Upper lobe of left lung (tissue), 6 donors: ENCODE measurements around the gene CD6. TPM values are rescaled to one million over a fixed set of nuclear protein-coding genes. Genes with fewer than 3 reads are reported as not detected.
A peak's percentile ranks its signal among the peaks of the same experiment; 100 is the strongest.

Experiments used
- ATAC-seq, 2 donors: fragments of 200-7000 bp; cut with Tn5 transposase; one replicate each; pipeline ENCODE4 v1.9.1; 2022; ENCODE audit warnings: mild to moderate bottlenecking in 2 of 2, moderate library complexity in 2 of 2; ENCODE audit not compliant: low FRiP score in 2 of 2
- DNase-seq, 2 donors: peaks; one replicate each; pipeline ENCODE4 v3.0.0-alpha.2; 2019 to 2020
- H3K27ac ChIP-seq, 4 donors: fragments of 200-600 bp; sonication (generic); one replicate each; pipeline ENCODE4 v1.5.1; 2016 to 2019
- H3K27me3 ChIP-seq, 4 donors: fragments of 200-600 bp; sonication (generic); one replicate each; pipeline ENCODE4 v1.5.1; 2017 to 2019
- H3K36me3 ChIP-seq, 4 donors: fragments of 200-600 bp; sonication (generic); one replicate each; pipeline ENCODE4 v1.5.1; 2016 to 2019
- H3K4me1 ChIP-seq, 4 donors: fragments of 200-600 bp; sonication (generic); one replicate each; pipeline ENCODE4 v1.5.1; 2018 to 2019
- H3K4me3 ChIP-seq, 4 donors: fragments of 200-600 bp; sonication (generic); one replicate each; pipeline ENCODE4 v1.5.1; 2017 to 2019; ENCODE audit warnings: mild to moderate bottlenecking in 2 of 4, moderate library complexity in 1 of 4
- H3K9me3 ChIP-seq, 4 donors: fragments of 200-600 bp; sonication (generic); one replicate each; pipeline ENCODE4 v1.5.1; 2018 to 2019
- CTCF ChIP-seq, 6 experiments: fragments of 450-650 bp in 4 of 6; fragments of 200-600 bp in 2 of 6; sonication (generic) in 2 of 6; IDR thresholded peaks; one replicate each; pipeline ENCODE4 v1.5.1; 2016 to 2019; ENCODE audit warnings: antibody characterized with exemption in 6 of 6
- EP300 ChIP-seq, 4 donors: sonication (generic); formaldehyde crosslinking; IDR thresholded peaks; one replicate each; pipeline ENCODE4 v1.5.1; 2017; ENCODE audit warnings: antibody characterized with exemption in 4 of 4, control low read depth in 2 of 4
- POLR2A ChIP-seq, 4 donors: fragments of 450-650 bp; IDR thresholded peaks; one replicate each; pipeline ENCODE4 v1.5.1; 2016 to 2017; ENCODE audit warnings: antibody characterized with exemption in 4 of 4, mild to moderate bottlenecking in 2 of 4
- POLR2AphosphoS5 ChIP-seq, 2 donors: sonication (generic); formaldehyde crosslinking; IDR thresholded peaks; one replicate each; pipeline ENCODE4 v1.5.1; 2017; ENCODE audit warnings: antibody characterized with exemption in 2 of 2
- WGBS, 2 donors: methylation state at CpG; one replicate each; pipeline ENCODE4 v1.1.5; 2017 to 2018; 5-methylcytosine and 5-hydroxymethylcytosine counted together
- total RNA-seq, 6 donors: library from RNA; depleted of rRNA in 4 of 6; stranded (reverse); fragments of >200 nt in 4 of 6; gene quantifications; one replicate each; pipeline versions ENCODE4 v1.1.0 to v1.2.1, GENCODE V29; 2016 to 2021
- donor health status: DM: no; HTN: no; CAD: no; lungs with moderate emphysema.
- donor health status: DM: no; HTN: yes; CAD: no; lungs with severe emphysema.

The CD6 gene
- total RNA-seq, 6 donors from 2014 or later: 3.8 to 27.2 (median 5.3) TPM

DNA sequence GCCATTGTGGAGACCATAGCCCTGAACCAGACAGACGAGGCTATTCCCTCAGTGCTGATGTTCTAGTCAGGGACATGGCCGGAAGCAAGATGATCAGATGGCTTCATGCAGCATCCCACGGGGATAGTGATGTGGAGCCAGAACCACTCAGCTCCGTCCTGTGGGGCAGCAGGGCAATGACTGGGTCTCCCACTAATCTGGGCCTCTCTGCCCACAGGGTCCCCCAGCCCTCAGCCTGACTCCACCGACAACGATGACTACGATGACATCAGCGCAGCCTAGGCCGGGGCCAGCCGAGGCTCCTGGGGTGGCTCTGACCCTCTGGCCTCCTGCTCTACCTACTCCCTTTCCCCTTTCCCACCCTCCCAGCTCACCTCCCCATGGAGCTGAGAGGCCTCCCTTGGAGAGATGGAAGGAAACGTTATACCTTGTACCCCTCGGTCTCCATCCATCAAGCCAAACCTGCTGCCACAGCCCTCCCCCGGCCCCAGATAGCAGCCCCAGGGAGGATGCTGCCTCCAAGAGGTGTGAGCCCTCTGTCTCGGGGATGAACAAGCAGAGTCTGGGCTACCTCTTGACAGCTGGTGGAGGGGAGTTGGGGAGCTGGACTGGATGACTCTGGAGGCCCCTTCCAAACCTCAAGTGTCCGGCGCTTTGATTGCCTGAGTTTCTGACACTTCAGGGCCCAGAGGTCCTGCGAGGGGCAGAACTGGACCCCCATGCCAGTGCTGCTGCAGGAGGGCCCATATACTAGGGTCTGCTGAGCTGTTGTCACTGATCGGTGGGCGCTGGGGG, 47.8 kb downstream of the CD6 start:
- no peak overlapping the region for H3K4me3 ChIP-seq
- no peak for ATAC-seq
- peaks cover 6 to 26% (median 14%) of the 10 kb centered on the region in 4 donors for H3K4me1 ChIP-seq
- TF ChIP-seq POLR2AphosphoS5 (IDR thresholded peaks at IDR 0.05) (no peak), POLR2A (IDR thresholded peaks at IDR 0.05) (no peak), CTCF (IDR thresholded peaks at IDR 0.05) (no peak), EP300 (IDR thresholded peaks at IDR 0.05) (no peak)
- 90 to 92% methylated on average over 12 to 19 of the region's 19 CpGs for WGBS, 2 donors
- no peaks in the 10 kb centered on the region for H3K36me3 ChIP-seq
- no peak for DNase-seq
- H3K27ac ChIP-seq: no peak overlapping the region
- H3K27me3 ChIP-seq: no peaks in the 10 kb centered on the region
- H3K9me3 ChIP-seq: no peaks in the 10 kb centered on the region

DNA sequence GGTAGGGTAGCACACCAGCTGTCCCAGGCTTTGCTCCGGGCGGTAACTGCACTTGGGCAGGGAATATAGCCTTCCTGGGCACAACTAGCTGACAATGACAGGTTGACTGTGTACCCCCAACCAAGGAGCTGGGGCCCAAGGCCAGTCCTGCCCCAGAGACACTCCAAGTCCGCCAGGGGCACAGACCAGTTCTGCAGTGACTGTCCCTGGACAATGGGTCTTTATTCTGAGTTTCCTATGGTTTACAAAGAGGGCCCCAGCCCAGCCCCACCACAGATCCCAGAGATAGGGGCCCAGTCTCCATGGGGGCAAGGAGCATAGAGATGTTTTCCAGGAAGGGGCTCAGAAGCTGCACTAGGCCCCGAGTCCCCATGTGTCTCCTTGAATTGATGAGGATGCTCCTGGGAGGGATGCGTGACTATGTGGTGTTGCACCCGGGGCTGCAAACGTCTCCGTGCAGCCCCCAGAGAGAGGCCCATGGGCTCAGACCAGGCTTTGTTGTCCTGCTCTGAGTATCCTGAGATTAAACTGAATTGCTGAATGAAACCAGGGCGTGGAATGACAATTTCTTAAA, 48.4 kb downstream of the CD6 start:
- TF ChIP-seq POLR2AphosphoS5 (IDR thresholded peaks at IDR 0.05) (no peak), EP300 (IDR thresholded peaks at IDR 0.05) (no peak), CTCF (IDR thresholded peaks at IDR 0.05) (no peak), POLR2A (IDR thresholded peaks at IDR 0.05) (no peak)
- ATAC-seq (no peak), DNase-seq (no peak)
- peaks cover 6 to 26% (median 14%) of the 10 kb centered on the region in 4 donors for H3K4me1 ChIP-seq
- no peaks in the 10 kb centered on the region for H3K36me3 ChIP-seq
- no peak overlapping the region for H3K4me3 ChIP-seq
- WGBS, 2 donors: 88 to 91% methylated on average over 1 to 9 of the region's 9 CpGs
- no peaks in the 10 kb centered on the region for H3K9me3 ChIP-seq
- H3K27ac ChIP-seq: no peak overlapping the region
- H3K27me3 ChIP-seq: no peaks in the 10 kb centered on the region

DNA sequence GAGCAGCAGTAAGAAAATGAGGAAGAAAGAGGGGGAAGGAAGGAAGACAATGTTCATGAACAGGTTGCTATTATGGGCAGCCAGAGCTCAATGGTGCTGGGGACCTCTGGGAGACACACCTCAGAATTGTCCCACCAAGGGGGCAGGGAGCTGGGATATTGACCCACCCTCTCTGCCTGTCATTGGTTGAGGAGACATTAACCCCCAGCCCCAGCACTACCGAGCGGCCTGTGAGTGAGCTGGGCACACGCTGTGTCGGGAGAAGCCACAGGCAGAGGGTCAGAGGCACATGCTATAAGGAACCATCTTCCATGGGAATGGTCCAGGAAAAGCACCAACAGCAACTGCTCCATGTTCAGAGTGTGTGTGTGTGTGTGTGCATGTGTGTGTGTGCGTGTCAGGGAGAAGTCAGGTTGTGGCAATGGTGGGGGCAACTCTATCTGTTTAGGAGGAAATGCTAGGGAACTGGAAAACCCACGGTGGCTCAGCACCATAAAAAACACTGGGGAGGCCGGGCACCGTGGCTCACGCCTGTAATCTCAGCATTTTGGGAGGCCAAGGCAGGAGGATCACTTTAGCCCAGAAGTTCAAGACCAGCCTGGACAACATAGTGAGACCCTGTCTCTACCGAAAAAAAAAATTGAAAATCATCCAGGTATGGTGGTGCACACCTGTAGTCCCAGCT, 49.2 kb downstream of the CD6 start:
- Histone ChIP-seq H3K36me3 (no peaks in the 10 kb centered on the region), H3K27ac (no peak overlapping the region), H3K4me1 (peaks cover 7 to 30% (median 14%) of the 10 kb centered on the region in 4 donors), H3K27me3 (no peaks in the 10 kb centered on the region), H3K4me3 (no peak overlapping the region), H3K9me3 (no peaks in the 10 kb centered on the region)
- no peak for ATAC-seq
- 92% methylated on average over 10 of the region's 10 CpGs for WGBS, 2 donors
- no peak for TF ChIP-seq EP300 (IDR thresholded peaks at IDR 0.05)
- no peak for TF ChIP-seq POLR2A (IDR thresholded peaks at IDR 0.05)
- TF ChIP-seq POLR2AphosphoS5 (IDR thresholded peaks at IDR 0.05): no peak
- TF ChIP-seq CTCF (IDR thresholded peaks at IDR 0.05): no peak
- no peak for DNase-seq

DNA sequence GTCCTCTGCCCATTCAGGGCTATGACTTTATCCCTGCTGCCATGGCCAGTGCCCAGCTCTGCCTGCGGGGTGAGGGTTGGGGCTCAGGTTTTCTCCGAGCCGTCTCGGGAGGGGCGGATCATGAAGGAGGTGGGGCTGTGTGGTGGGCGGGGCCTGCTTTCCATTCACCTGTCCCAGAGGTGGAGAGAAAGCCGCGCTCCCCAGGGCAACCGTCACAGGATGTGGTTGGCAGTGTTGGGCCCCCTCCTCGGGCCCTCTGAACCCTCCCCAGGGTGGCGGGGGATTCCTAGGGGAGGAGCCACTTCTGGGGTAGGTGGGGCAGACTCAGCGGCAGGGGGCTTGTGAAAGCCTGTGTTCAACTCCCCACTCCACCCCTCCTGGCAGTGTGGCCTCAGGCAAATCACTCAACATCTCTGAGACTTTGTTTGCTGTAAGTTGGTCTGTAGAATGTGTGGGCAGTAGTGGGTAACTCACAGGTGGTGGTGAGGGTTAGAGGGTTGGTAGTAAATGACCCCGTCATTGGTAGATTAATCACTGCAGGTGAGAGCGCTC, 50.3 kb downstream of the CD6 start:
- Histone ChIP-seq H3K27me3 (no peaks in the 10 kb centered on the region), H3K4me3 (no peak overlapping the region), H3K27ac (peak overlapping the region in 2 of 4 donors; percentile 24 to 42), H3K4me1 (peaks cover 11 to 40% (median 18%) of the 10 kb centered on the region in 4 donors), H3K9me3 (no peaks in the 10 kb centered on the region), H3K36me3 (no peaks in the 10 kb centered on the region)
- peak; percentile 57 to 75 for DNase-seq
- peak in 1 of 2 donors; percentile 11 for ATAC-seq
- 24 to 39% methylated on average over 7 to 14 of the region's 14 CpGs for WGBS, 2 donors
- TF ChIP-seq CTCF (IDR thresholded peaks at IDR 0.05): no peak
